Lung (tissue), 12 donors: Measurements from ENCODE around the gene SIGLEC11. TPM values are rescaled to one million over a fixed set of nuclear protein-coding genes. Genes with fewer than 3 reads are reported as not detected.

ENCODE experiments used
- ATAC-seq: fragments of 200-7000 bp; cut with Tn5 transposase; one replicate; pipeline ENCODE4 v1.9.1; 2020; ENCODE audit warnings: moderate number of reproducible peaks; ENCODE audit not compliant: insufficient read depth, low FRiP score
- DNase-seq, 3 donors: peaks; one replicate each; pipeline ENCODE4 v3.0.0-alpha.2; 2013 to 2017
- H3K27ac ChIP-seq, 2 donors: one replicate each; pipeline ENCODE4 v1.5.1; 2013; ENCODE audit warnings: mild to moderate bottlenecking in 2 of 2, moderate library complexity in 2 of 2, control low read depth in 1 of 2, inconsistent platforms in 1 of 2, low read depth in 1 of 2, low read length in 1 of 2
- H3K27me3 ChIP-seq, 3 donors: one replicate each; pipeline ENCODE4 v1.5.1; 2013; ENCODE audit warnings: low read length in 2 of 3; ENCODE audit not compliant: control insufficient read depth in 3 of 3, insufficient read depth in 3 of 3
- H3K36me3 ChIP-seq, 4 donors: one replicate each; pipeline ENCODE4 v1.5.1; 2013; ENCODE audit warnings: low read length in 4 of 4, mild to moderate bottlenecking in 1 of 4, moderate library complexity in 1 of 4; ENCODE audit not compliant: control insufficient read depth in 4 of 4, insufficient read depth in 4 of 4
- H3K4me1 ChIP-seq, 5 donors: one replicate each; pipeline ENCODE4 v1.5.1; 2013; ENCODE audit warnings: low read length in 5 of 5, mild to moderate bottlenecking in 2 of 5, moderate library complexity in 1 of 5; ENCODE audit not compliant: control insufficient read depth in 5 of 5, insufficient read depth in 5 of 5
- H3K4me3 ChIP-seq: one replicate; pipeline ENCODE4 v1.5.1; 2013; ENCODE audit warnings: mild to moderate bottlenecking, control low read depth, moderate library complexity
- H3K9ac ChIP-seq, 2 donors: one replicate each; pipeline ENCODE4 v1.5.1; 2013; ENCODE audit warnings: low read length in 2 of 2, control low read depth in 1 of 2; ENCODE audit not compliant: insufficient read depth in 1 of 2
- H3K9me3 ChIP-seq, 4 donors: one replicate each; pipeline ENCODE4 v1.5.1; 2013; ENCODE audit warnings: low read length in 3 of 4, mild to moderate bottlenecking in 1 of 4, moderate library complexity in 1 of 4; ENCODE audit not compliant: control insufficient read depth in 4 of 4, insufficient read depth in 3 of 4
- CTCF ChIP-seq: IDR thresholded peaks from 2 replicates; pipeline ENCODE4 v1.5.1; 2012; ENCODE audit warnings: mild to moderate bottlenecking; ENCODE audit errors: control extremely low read depth, extremely low read depth
- WGBS, 2 donors: extraction: QIAGEN DNeasy Blood & Tissue Kit; methylation state at CpG; one replicate each; pipeline ENCODE4 v1.1.7; 2013; 5-methylcytosine and 5-hydroxymethylcytosine counted together
- polyA plus RNA-seq, 2 donors: library from polyadenylated mRNA; stranded (reverse); fragments of 200-250 nt; gene quantifications; one replicate each; pipeline ENCODE4 v1.2.1, GENCODE V29; 2013
- total RNA-seq, 2 donors: library from RNA; depleted of rRNA in 1 of 2; stranded (reverse); fragments of >200 nt in 1 of 2; gene quantifications; one replicate each; pipeline ENCODE4 v1.2.1, GENCODE V29; 2014 to 2021
- donor health status: control.
- donor health status: control.
- donor health status: Bipolar disorder and iron deficiency.
- donor health status: healthy.
- donor health status: DM: yes; HTN: yes; CAD: no.

Gene SIGLEC11
- total and polyA plus RNA-seq, 4 donors = 1.3 to 6.5 (median 3.2) TPM

- Histone ChIP-seq H3K27me3 (no peaks in the 10 kb centered on the region), H3K36me3 (peaks cover 18 to 74% (median 45%) of the 10 kb centered on the region in 4 donors), H3K27ac (no peak overlapping the region), H3K4me3 (no peak overlapping the region), H3K9ac (no peak overlapping the region), H3K4me1 (peaks cover 0 to 5% (median 0%) of the 10 kb centered on the region in 5 donors), H3K9me3 (no peaks in the 10 kb centered on the region)
- no peak for ATAC-seq
- 87 to 93% methylated on average over 6 of the region's 6 CpGs for WGBS, 2 donors
- peak in 1 of 3 donors; percentile 15 for DNase-seq
- no peak for TF ChIP-seq CTCF
Measured at GRCh38 chr19:50002386-50002960, 41.5 kb upstream of the SIGLEC11 start.

- H3K36me3 ChIP-seq = peaks cover 13 to 70% (median 41%) of the 10 kb centered on the region in 4 donors
- WGBS, 2 donors = 98 to 99% methylated on average over 8 of the region's 8 CpGs
- no peak for TF ChIP-seq CTCF
- H3K4me3 ChIP-seq = no peak overlapping the region
- H3K4me1 ChIP-seq = peaks cover 0 to 5% (median 0%) of the 10 kb centered on the region in 5 donors
- DNase-seq = no peak
- no peaks in the 10 kb centered on the region for H3K9me3 ChIP-seq
- H3K9ac ChIP-seq = no peak overlapping the region
- no peaks in the 10 kb centered on the region for H3K27me3 ChIP-seq
- no peak for ATAC-seq
- H3K27ac ChIP-seq = no peak overlapping the region
Measured at GRCh38 chr19:50001775-50002174, 40.8 kb upstream of the SIGLEC11 start.

GRCh38 chr19:50000841-50001557 lies 40.0 kb upstream of the SIGLEC11 start:
- no peak for TF ChIP-seq CTCF
- DNase-seq = no peak
- 75 to 83% methylated on average over 16 of the region's 16 CpGs for WGBS, 2 donors

More at GRCh38 chr19:50000841-50001557, 40.0 kb upstream of the SIGLEC11 start:
- Histone ChIP-seq H3K9ac (no peak overlapping the region), H3K27ac (no peak overlapping the region), H3K36me3 (peaks cover 13 to 72% (median 41%) of the 10 kb centered on the region in 4 donors), H3K4me3 (no peak overlapping the region), H3K9me3 (no peaks in the 10 kb centered on the region), H3K4me1 (peaks cover 0 to 5% (median 0%) of the 10 kb centered on the region in 5 donors), H3K27me3 (no peaks in the 10 kb centered on the region)
- no peak for ATAC-seq
